Hindlimb muscle (tissue), 1 donor: ENCODE data around the gene ALG14. TPM values are rescaled to one million over a fixed set of nuclear protein-coding genes. Genes with fewer than 3 reads are reported as not detected.

ENCODE experiments used
- DNase-seq: peaks from one replicate; pipeline ENCODE4 v3.0.0-alpha.2; 2013
- polyA plus RNA-seq: library from polyadenylated mRNA; unstranded; fragments of 120-200 nt; gene quantifications from one replicate; pipeline ENCODE4 v1.2.1, GENCODE V29; 2013; ENCODE audit not compliant: insufficient read length

The ALG14 gene
- polyA plus RNA-seq, 1 donor = 5.5 TPM

- peak; percentile 81 for DNase-seq
Observed at GRCh38 chr1:94926126-94926914, 146.4 kb downstream of the ALG14 start.

DNA sequence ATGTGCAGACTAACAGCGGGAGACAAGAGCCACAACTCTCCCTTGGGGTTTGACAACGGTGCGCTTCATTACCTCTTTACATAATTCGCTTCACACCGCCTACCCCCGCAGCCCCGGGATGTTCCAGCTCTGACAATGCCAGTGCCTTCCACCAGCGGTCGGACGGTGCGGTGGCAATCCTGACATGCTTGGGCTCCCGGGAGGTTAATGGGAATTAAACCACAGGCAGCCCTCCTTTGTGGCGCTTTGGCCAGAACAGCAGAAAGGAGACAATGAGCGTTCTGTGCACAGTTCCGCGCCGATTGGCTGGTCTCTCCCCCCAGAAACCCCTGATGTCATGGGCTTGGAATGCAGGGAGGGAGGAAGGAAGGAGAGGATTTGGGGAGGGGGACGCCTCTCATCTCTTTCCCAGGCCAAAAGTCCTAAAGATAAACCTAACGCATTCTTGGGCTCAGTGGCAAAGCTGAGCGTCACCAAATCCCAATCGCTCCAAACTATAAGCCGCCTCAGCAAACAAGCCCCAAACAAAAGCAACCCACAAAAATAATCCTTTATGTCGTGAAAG is 147.1 kb downstream of the ALG14 start:
- DNase-seq = peak; percentile 91

DNA sequence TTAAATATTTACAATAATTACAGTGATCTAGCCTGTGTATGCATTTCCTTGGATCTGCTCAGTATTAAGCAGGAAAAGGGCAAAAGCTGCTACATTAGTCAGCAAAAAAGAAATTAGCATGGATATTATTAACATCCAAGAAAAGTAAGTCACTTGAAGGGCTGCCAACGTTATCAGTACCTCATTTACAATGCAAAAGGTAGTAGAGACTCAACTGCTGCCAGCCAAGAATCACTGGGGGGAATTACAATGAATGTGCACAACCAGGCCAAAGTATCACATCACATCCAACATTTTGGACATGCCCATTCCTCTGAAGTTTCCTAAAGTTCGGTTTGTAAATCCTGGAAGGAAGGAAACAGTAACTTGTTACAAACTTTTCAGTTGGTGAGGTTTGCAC is 147.7 kb downstream of the ALG14 start:
- DNase-seq = no peak

Other genes starting within 250 kb of the ALG14 start
- 353 TPM for gene CNN3, start 145.8 kb downstream of the ALG14 start, polyA plus RNA-seq
- 14.0 TPM for gene TLCD4, start 44.4 kb upstream of the ALG14 start, polyA plus RNA-seq
- gene RWDD3, start 161.3 kb upstream of the ALG14 start, polyA plus RNA-seq = 27.5 TPM